ENCODE results near the gene SLC19A1.

DNA sequence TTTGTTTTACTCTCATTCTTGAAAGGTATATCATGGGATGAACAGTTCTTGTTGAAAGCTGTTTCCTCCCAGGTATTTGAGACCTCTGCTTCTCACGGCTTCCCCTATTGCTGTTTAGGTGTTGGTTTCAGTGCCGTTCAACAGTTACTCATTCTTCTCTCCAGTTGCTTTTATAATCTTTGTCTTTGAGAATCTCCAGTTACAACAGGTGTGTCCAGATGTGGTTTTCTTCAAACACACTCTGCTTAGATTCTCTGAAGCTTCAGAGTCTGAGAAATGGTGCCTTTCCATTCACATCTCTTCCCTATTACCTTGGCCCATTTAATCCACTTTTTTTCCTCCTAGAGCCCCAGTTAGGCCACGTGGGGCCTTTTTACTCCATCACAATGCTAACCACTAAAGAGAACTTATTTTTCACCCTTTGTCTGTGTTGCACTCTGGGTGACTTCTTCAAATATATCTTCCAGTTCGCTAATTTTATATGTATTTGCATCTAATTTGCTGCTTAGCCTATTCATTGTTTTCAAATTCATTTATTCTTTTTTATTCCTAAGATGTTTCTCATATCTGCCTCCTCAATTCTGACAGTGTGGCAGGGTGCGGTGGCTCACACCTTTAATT is 46.7 kb upstream of the SLC19A1 start:
- TF ChIP-seq CTCF (conservative IDR thresholded peaks at IDR 0.05) (no peak), ZFX (IDR thresholded peaks at IDR 0.05) (no peak)

All from C4-2B (cell line).